Left ventricle myocardium inferior (tissue), 1 donor: ENCODE measurements around the gene SLC25A25. TPM values are rescaled to one million over a fixed set of nuclear protein-coding genes. Genes with fewer than 3 reads are reported as not detected.

Experiments
- DNase-seq: peaks from one replicate; pipeline ENCODE4 v3.0.0-alpha.2; 2020
- H3K27ac ChIP-seq: fragments of 200-600 bp; replicated peaks from 2 replicates; pipeline ENCODE4 v1.8.0; 2021
- H3K27me3 ChIP-seq: fragments of 200-600 bp; 2 replicates; pipeline ENCODE4 v1.8.0; 2021; ENCODE audit warnings: low read depth
- H3K36me3 ChIP-seq: fragments of 200-600 bp; 2 replicates; pipeline ENCODE4 v1.8.0; 2021
- H3K4me1 ChIP-seq: fragments of 200-600 bp; 2 replicates; pipeline ENCODE4 v1.8.0; 2021
- H3K4me3 ChIP-seq: fragments of 200-600 bp; 2 replicates; pipeline ENCODE4 v1.8.0; 2021; ENCODE audit warnings: mild to moderate bottlenecking, moderate library complexity
- H3K9me3 ChIP-seq: fragments of 200-600 bp; replicated peaks from 2 replicates; pipeline ENCODE4 v1.8.0; 2021
- intact Hi-C: fragments of 100-400 bp; cut with micrococcal nuclease; formaldehyde crosslinking; loops from one replicate; pipeline ENCODE4 v1.11.0; 2022
- total RNA-seq: library from RNA; stranded (reverse); fragmentation: NEBNext Ultra II Directional; extraction: Animal tissue kit (Norgen Biotek cat#: 25700); gene quantifications from one replicate; pipeline ENCODE4 v1.2.1, GENCODE V29; 2021
- TF ChIP-seq, protein P1 (sequence below): fragments of 200-600 bp; IDR thresholded peaks from 2 replicates; pipeline ENCODE4 v1.8.0; 2021; ENCODE audit warnings: antibody characterized with exemption, mild to moderate bottlenecking, borderline replicate concordance
- donor health status: DM: no; HTN: yes; CAD: no; lungs with severe emphysema.

SLC25A25 gene
- total RNA-seq, 1 donor from 2014 or later: 5.4 TPM

DNA sequence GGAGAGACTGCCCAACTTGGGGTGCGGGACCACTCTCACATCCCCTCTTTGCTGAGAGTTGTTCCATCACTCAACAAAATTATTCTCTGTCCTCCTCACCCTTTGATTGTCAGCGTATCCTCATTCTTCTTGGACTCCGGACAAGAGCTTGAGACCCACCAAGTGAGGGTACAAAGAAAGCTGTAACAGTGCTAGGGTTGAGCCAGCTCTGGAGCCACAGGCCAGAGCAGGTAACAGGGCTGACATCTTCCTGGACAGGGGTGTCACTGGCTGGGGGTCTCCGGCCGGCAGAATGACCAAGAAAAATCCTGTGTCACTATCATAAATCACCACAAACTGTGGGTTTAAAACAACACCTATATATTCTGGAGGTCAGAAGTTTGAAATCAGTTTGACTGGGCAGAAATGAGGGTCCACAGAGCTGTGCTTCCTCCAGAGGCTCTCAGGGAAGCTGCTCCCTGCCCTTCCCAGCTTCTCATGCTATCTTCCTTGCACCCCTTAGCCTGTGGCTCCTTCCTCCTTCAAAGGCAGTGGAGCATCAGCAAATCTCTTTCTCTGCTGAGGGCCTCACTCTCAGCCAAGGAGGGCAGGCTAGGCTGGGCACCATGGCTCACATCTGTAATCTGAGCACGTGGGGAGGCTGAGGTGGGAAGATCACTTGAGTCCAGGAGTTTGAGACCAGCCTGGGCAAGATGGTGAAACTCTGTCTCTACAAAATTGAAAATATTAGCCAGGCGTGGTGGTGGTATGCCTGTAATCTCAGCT lies 87.9 kb downstream of the SLC25A25 start:
- DNase-seq: no peak
- TF ChIP-seq, protein P1, sequence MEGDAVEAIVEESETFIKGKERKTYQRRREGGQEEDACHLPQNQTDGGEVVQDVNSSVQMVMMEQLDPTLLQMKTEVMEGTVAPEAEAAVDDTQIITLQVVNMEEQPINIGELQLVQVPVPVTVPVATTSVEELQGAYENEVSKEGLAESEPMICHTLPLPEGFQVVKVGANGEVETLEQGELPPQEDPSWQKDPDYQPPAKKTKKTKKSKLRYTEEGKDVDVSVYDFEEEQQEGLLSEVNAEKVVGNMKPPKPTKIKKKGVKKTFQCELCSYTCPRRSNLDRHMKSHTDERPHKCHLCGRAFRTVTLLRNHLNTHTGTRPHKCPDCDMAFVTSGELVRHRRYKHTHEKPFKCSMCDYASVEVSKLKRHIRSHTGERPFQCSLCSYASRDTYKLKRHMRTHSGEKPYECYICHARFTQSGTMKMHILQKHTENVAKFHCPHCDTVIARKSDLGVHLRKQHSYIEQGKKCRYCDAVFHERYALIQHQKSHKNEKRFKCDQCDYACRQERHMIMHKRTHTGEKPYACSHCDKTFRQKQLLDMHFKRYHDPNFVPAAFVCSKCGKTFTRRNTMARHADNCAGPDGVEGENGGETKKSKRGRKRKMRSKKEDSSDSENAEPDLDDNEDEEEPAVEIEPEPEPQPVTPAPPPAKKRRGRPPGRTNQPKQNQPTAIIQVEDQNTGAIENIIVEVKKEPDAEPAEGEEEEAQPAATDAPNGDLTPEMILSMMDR: no peak
- Histone ChIP-seq H3K4me1 (peaks cover 16% of the 10 kb centered on the region), H3K27ac (no peak overlapping the region), H3K4me3 (no peak overlapping the region), H3K9me3 (no peaks in the 10 kb centered on the region), H3K27me3 (no peaks in the 10 kb centered on the region), H3K36me3 (no peaks in the 10 kb centered on the region)
- intact Hi-C loops: no loop called here

Other genes starting within 250 kb of the SLC25A25 start
- 139 TPM for gene ENG, start 213.6 kb upstream of the SLC25A25 start, total RNA-seq
- 844 TPM for gene AK1, start 190.6 kb upstream of the SLC25A25 start, total RNA-seq
- gene ST6GALNAC6, start 168.6 kb upstream of the SLC25A25 start, total RNA-seq: 48.4 TPM
- gene ST6GALNAC4, start 151.2 kb upstream of the SLC25A25 start, total RNA-seq: 31.3 TPM
- gene PIP5KL1, start 137.5 kb upstream of the SLC25A25 start, total RNA-seq: 0.85 TPM
- 14.0 TPM for gene DPM2, start 130.4 kb upstream of the SLC25A25 start, total RNA-seq
- gene EEIG1, start 87.2 kb upstream of the SLC25A25 start, total RNA-seq: 20.7 TPM
- 7.9 TPM for gene NAIF1, start 912 bp upstream of the SLC25A25 start, total RNA-seq
- 141 TPM for gene PTGES2, start 59.5 kb downstream of the SLC25A25 start, total RNA-seq
- not detected for gene LCN2, start 81.2 kb downstream of the SLC25A25 start, total RNA-seq
- gene BBLN, start 92.0 kb downstream of the SLC25A25 start, total RNA-seq: 52.5 TPM
- 74.9 TPM for gene CIZ1, start 123.3 kb downstream of the SLC25A25 start, total RNA-seq
- 4.9 TPM for gene DNM1, start 135.1 kb downstream of the SLC25A25 start, total RNA-seq
- gene GOLGA2, start 207.8 kb downstream of the SLC25A25 start, total RNA-seq: 86.9 TPM
- gene SWI5, start 208.0 kb downstream of the SLC25A25 start, total RNA-seq: 16.2 TPM